HEK293T (cell line): ENCODE measurements around the gene GAPDHS.

Source experiments
- CTCF ChIA-PET: fragments of 350-600 bp; formaldehyde crosslinking; extraction: SDS; loops from one replicate; lab custom pipeline; 2021; ENCODE audit warnings: antibody characterized with exemption, inconsistent platforms; lab: Yijun Ruan, JAX
- POLR2A ChIA-PET: fragments of 350-600 bp; formaldehyde crosslinking; extraction: SDS; loops from one replicate; lab custom pipeline; 2020; ENCODE audit warnings: antibody characterized with exemption, inconsistent platforms; lab: Yijun Ruan, JAX
- DNase-seq: peaks from one replicate; pipeline ENCODE4 v3.0.0; 2012; ENCODE audit warnings: mixed read lengths; ENCODE audit errors: extremely low spot score
- ARNT ChIP-seq: fragments of 450-650 bp; IDR thresholded peaks from 2 replicates; pipeline ENCODE4 v1.6.1; 2017; ENCODE audit warnings: mild to moderate bottlenecking
- BHLHE40 ChIP-seq: fragments of 450-650 bp; IDR thresholded peaks from 2 replicates; pipeline ENCODE4 v1.6.1; 2016; ENCODE audit warnings: mild to moderate bottlenecking, moderate library complexity, borderline replicate concordance
- CTBP1 ChIP-seq: fragments of 450-650 bp; IDR thresholded peaks from 2 replicates; pipeline ENCODE4 v1.6.1; 2016; ENCODE audit warnings: borderline replicate concordance
- ELF4 ChIP-seq: fragments of 450-650 bp; IDR thresholded peaks from 2 replicates; pipeline ENCODE4 v1.6.1; 2017; ENCODE audit warnings: antibody characterized with exemption
- FOXA1 ChIP-seq: fragments of 450-650 bp; IDR thresholded peaks from 2 replicates; pipeline ENCODE4 v1.6.1; 2016; ENCODE audit warnings: mild to moderate bottlenecking
- FOXK2 ChIP-seq: fragments of 450-650 bp; IDR thresholded peaks from 2 replicates; pipeline ENCODE4 v1.6.1; 2016; ENCODE audit warnings: mild to moderate bottlenecking
- FOXM1 ChIP-seq: fragments of 450-650 bp; IDR thresholded peaks from 2 replicates; pipeline ENCODE4 v1.6.1; 2017; ENCODE audit warnings: mild to moderate bottlenecking, borderline replicate concordance
- HDGF ChIP-seq: fragments of 450-650 bp; IDR thresholded peaks from 2 replicates; pipeline ENCODE4 v1.6.1; 2017; ENCODE audit warnings: antibody characterized with exemption, borderline replicate concordance
- L3MBTL2 ChIP-seq: fragments of 450-650 bp; conservative IDR thresholded peaks from 2 replicates; pipeline ENCODE4 v1.6.1; 2016; ENCODE audit warnings: mild to moderate bottlenecking
- LEF1 ChIP-seq: fragments of 450-650 bp; IDR thresholded peaks from 2 replicates; pipeline ENCODE4 v1.6.1; 2017; ENCODE audit warnings: mild to moderate bottlenecking, borderline replicate concordance
- NFRKB ChIP-seq: fragments of 450-650 bp; IDR thresholded peaks from 2 replicates; pipeline ENCODE4 v1.6.1; 2016; ENCODE audit warnings: mild to moderate bottlenecking, moderate library complexity
- PKNOX1 ChIP-seq: fragments of 450-650 bp; IDR thresholded peaks from 2 replicates; pipeline ENCODE4 v1.6.1; 2016
- SP1 ChIP-seq: fragments of 450-650 bp; IDR thresholded peaks from 2 replicates; pipeline ENCODE4 v1.6.1; 2017
- SUZ12 ChIP-seq: fragments of 450-650 bp; IDR thresholded peaks from 2 replicates; pipeline ENCODE4 v1.6.1; 2016; ENCODE audit warnings: mild to moderate bottlenecking
- TARDBP ChIP-seq: fragments of 450-650 bp; IDR thresholded peaks from 2 replicates; pipeline ENCODE4 v1.6.1; 2016
- ZNF384 ChIP-seq: fragments of 450-650 bp; IDR thresholded peaks from 2 replicates; pipeline ENCODE4 v1.6.1; 2016

GAPDHS gene

GRCh38 chr19:35565016-35565856 is 32.0 kb downstream of the GAPDHS start:
- ChIA-PET CTCF (interaction anchor here (0.7 kb wide), 1 partner anchor 17 kb away, joined by 7 read pairs; no protein-coding TSS in a partner anchor), POLR2A (no interaction called here)
- DNase-seq: no peak
- TF ChIP-seq L3MBTL2: no peak
- no peak for TF ChIP-seq FOXK2
- TF ChIP-seq BHLHE40: no peak
- TF ChIP-seq ZNF384: no peak
- no peak for TF ChIP-seq LEF1
- no peak for TF ChIP-seq SP1
- no peak for TF ChIP-seq PKNOX1
- TF ChIP-seq FOXA1: no peak
- no peak for TF ChIP-seq TARDBP
- TF ChIP-seq ELF4: no peak
- no peak for TF ChIP-seq NFRKB
- TF ChIP-seq FOXM1: no peak
- TF ChIP-seq SUZ12: no peak
- TF ChIP-seq HDGF: no peak
- TF ChIP-seq ARNT: no peak
- TF ChIP-seq CTBP1: no peak

GRCh38 chr19:35566738-35567137 is 33.5 kb downstream of the GAPDHS start:
- DNase-seq: no peak
- CTCF ChIA-PET: no interaction called here
- POLR2A ChIA-PET: no interaction called here
- no peak for TF ChIP-seq HDGF
- no peak for TF ChIP-seq BHLHE40
- no peak for TF ChIP-seq ELF4
- TF ChIP-seq ARNT: no peak
- TF ChIP-seq L3MBTL2: no peak
- no peak for TF ChIP-seq NFRKB
- no peak for TF ChIP-seq LEF1
- no peak for TF ChIP-seq FOXK2
- no peak for TF ChIP-seq SP1
- TF ChIP-seq PKNOX1: no peak
- no peak for TF ChIP-seq ZNF384
- no peak for TF ChIP-seq FOXM1
- TF ChIP-seq CTBP1: no peak
- TF ChIP-seq SUZ12: no peak

GRCh38 chr19:35569281-35569781 is 36.1 kb downstream of the GAPDHS start:
- CTCF ChIA-PET: no interaction called here
- no peak for DNase-seq

GRCh38 chr19:35571406-35571965 is 38.2 kb downstream of the GAPDHS start:
- TF ChIP-seq TARDBP (no peak), SUZ12 (no peak), PKNOX1 (no peak), SP1 (no peak), BHLHE40 (no peak), ZNF384 (no peak), NFRKB (no peak), FOXA1 (no peak)
- CTCF ChIA-PET: no interaction called here
- DNase-seq: no peak
- POLR2A ChIA-PET: no interaction called here

More at GRCh38 chr19:35569281-35569781, 36.1 kb downstream of the GAPDHS start:
- TF ChIP-seq BHLHE40 (no peak), FOXM1 (no peak), PKNOX1 (no peak), SUZ12 (no peak), CTBP1 (no peak), ELF4 (no peak), TARDBP (no peak), FOXK2 (no peak), ZNF384 (no peak), L3MBTL2 (no peak), NFRKB (no peak), ARNT (no peak), SP1 (no peak), LEF1 (no peak), HDGF (no peak), FOXA1 (no peak)
- POLR2A ChIA-PET: interaction anchor here (1.0 kb wide), 1 partner anchor 74 kb away, joined by 3 read pairs; no protein-coding TSS in a partner anchor

GRCh38 chr19:35577918-35578317 is 44.7 kb downstream of the GAPDHS start:
- CTCF ChIA-PET: no interaction called here
- POLR2A ChIA-PET: no interaction called here
- no peak for TF ChIP-seq CTBP1
- no peak for TF ChIP-seq ARNT
- TF ChIP-seq NFRKB: no peak
- TF ChIP-seq LEF1: no peak
- no peak for DNase-seq
